Measurements from ENCODE around the gene MORF4L1.

GRCh38 chr15:78831229-78832207 is 41.2 kb upstream of the MORF4L1 start:
- TF ChIP-seq, protein P1, sequence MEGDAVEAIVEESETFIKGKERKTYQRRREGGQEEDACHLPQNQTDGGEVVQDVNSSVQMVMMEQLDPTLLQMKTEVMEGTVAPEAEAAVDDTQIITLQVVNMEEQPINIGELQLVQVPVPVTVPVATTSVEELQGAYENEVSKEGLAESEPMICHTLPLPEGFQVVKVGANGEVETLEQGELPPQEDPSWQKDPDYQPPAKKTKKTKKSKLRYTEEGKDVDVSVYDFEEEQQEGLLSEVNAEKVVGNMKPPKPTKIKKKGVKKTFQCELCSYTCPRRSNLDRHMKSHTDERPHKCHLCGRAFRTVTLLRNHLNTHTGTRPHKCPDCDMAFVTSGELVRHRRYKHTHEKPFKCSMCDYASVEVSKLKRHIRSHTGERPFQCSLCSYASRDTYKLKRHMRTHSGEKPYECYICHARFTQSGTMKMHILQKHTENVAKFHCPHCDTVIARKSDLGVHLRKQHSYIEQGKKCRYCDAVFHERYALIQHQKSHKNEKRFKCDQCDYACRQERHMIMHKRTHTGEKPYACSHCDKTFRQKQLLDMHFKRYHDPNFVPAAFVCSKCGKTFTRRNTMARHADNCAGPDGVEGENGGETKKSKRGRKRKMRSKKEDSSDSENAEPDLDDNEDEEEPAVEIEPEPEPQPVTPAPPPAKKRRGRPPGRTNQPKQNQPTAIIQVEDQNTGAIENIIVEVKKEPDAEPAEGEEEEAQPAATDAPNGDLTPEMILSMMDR (IDR thresholded peaks at IDR 0.05; ENCODE audit: low read depth, low read length): no peak
- TF ChIP-seq POLR2A (IDR thresholded peaks at IDR 0.05; ENCODE audit: extremely low read depth, insufficient read length) (no peak), MYC (IDR thresholded peaks at IDR 0.05; ENCODE audit: low read depth, low read length) (no peak)
- TF ChIP-seq, protein P2, sequence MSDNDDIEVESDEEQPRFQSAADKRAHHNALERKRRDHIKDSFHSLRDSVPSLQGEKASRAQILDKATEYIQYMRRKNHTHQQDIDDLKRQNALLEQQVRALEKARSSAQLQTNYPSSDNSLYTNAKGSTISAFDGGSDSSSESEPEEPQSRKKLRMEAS (IDR thresholded peaks at IDR 0.05; ENCODE audit: low read depth, low read length): no peak
